Left ventricle myocardium inferior (tissue), 1 donor: ENCODE measurements around the gene UBA52. TPM values are rescaled to one million over a fixed set of nuclear protein-coding genes. Genes with fewer than 3 reads are reported as not detected.
A peak's percentile ranks its signal among the peaks of the same experiment; 100 is the strongest.

Source experiments
- DNase-seq: peaks from one replicate; pipeline ENCODE4 v3.0.0-alpha.2; 2020
- H3K27ac ChIP-seq: fragments of 200-600 bp; replicated peaks from 2 replicates; pipeline ENCODE4 v1.8.0; 2021
- H3K27me3 ChIP-seq: fragments of 200-600 bp; 2 replicates; pipeline ENCODE4 v1.8.0; 2021; ENCODE audit warnings: low read depth
- H3K36me3 ChIP-seq: fragments of 200-600 bp; 2 replicates; pipeline ENCODE4 v1.8.0; 2021
- H3K4me1 ChIP-seq: fragments of 200-600 bp; 2 replicates; pipeline ENCODE4 v1.8.0; 2021
- H3K4me3 ChIP-seq: fragments of 200-600 bp; 2 replicates; pipeline ENCODE4 v1.8.0; 2021; ENCODE audit warnings: mild to moderate bottlenecking, moderate library complexity
- H3K9me3 ChIP-seq: fragments of 200-600 bp; replicated peaks from 2 replicates; pipeline ENCODE4 v1.8.0; 2021
- CTCF ChIP-seq: fragments of 200-600 bp; IDR thresholded peaks from 2 replicates; pipeline ENCODE4 v1.8.0; 2021; ENCODE audit warnings: antibody characterized with exemption, mild to moderate bottlenecking, borderline replicate concordance
- intact Hi-C: fragments of 100-400 bp; cut with micrococcal nuclease; formaldehyde crosslinking; loops from one replicate; pipeline ENCODE4 v1.11.0; 2022
- total RNA-seq: library from RNA; stranded (reverse); fragmentation: NEBNext Ultra II Directional; extraction: Animal tissue kit (Norgen Biotek cat#: 25700); gene quantifications from one replicate; pipeline ENCODE4 v1.2.1, GENCODE V29; 2021
- donor health status: DM: no; HTN: yes; CAD: no; lungs with severe emphysema.

Gene UBA52
- total RNA-seq, 1 donor from 2014 or later, result 643 TPM

DNA sequence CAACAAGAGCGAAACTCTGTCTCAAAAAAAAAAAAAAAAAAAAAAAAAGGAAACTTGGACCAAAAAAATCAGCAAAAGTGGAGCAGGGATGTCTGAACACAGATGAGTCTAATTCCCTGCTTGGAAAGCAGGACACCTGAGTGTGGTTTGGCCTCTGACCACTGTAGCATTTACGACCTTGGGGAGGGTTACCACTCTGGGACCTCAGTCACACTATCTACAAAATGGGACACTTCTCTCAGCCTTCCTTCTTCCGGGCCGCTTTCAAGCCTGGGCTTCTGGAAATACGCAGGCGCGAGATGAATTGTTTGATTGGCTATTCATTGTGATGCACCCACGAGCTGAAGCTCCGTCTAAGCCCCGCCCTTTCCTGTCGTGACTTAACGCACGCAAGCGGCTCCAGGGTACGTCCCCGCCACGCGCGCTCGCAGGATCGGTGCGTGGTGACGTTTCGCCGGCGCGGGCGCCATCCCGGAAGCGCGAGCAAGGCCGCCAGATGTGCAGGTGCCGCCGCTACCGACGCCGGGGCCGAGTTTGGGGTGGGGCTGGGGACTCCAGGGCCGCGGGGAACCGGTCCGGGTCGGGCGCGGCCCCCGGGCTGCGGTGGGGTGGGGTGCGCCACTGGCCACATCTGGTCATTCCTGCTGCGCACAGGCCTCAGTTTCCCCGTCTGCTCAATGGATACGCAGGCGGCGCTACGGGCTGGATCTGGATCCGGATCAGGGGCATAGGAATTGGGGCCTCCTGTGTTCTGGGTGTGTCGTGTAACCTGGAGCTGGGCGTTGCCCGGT lies 14.1 kb upstream of the UBA52 start, which contains the start of gene KXD1:
KXD1 (plus strand) TSS at position 460 of the 791 bp plus-strand sequence. CDS start 4,187 bp downstream, outside the sequence.
- Histone ChIP-seq H3K4me3 (peak within 1 kb of the TSS; percentile 96), H3K27me3 (no peaks in the 10 kb centered on the region), H3K9me3 (no peaks in the 10 kb centered on the region), H3K4me1 (peaks cover 36% of the 10 kb centered on the region), H3K36me3 (peaks cover 6% of the 10 kb centered on the region), H3K27ac (peak within 1 kb of the TSS; percentile 96)
- intact Hi-C loops, result no loop called here
- peak; percentile 99 for DNase-seq
- no peak for TF ChIP-seq CTCF

DNA sequence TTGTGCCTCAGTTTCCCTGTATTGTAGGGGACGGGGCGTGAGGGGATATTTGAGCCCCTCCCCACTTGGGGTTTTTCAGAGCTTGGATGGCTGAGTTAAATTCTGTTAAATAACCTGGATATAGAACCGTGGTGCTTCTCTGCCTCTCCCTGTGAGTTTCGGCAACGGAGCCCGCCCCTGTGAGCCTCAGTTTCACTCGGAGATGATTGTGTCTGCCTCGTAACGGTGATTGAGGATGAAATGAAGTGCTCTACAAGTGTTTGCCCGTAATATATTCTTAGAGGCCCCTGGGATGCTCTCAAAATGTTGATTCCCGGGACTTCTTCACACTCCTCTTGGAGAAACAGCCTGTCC lies 13.5 kb upstream of the UBA52 start:
- peak overlapping the region; percentile 96 for H3K27ac ChIP-seq
- peak overlapping the region; percentile 96 for H3K4me3 ChIP-seq
- peaks cover 38% of the 10 kb centered on the region for H3K4me1 ChIP-seq
- no peaks in the 10 kb centered on the region for H3K9me3 ChIP-seq
- no peak for TF ChIP-seq CTCF
- H3K27me3 ChIP-seq, result no peaks in the 10 kb centered on the region
- H3K36me3 ChIP-seq, result peaks cover 11% of the 10 kb centered on the region
- no peak for DNase-seq
- intact Hi-C loops, result no loop called here

DNA sequence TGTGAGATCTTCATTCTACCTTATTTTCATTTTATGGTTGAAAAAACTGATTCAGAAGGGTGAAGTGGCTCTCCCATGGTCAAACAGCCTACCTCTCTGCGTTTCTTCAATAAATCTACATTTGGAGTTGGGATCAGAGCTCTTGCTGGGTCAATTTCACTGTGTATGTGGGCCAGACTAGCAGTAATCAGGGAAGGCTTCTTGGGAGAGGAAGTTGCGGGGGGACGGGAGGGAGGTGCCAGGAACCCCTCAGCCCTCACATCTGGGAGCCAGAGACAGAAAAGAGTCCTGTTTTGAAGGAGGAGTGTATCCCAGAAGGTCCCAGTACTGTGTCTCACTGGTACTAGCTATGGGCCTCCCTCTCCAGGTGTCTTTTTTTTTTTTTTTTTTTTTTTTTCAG lies 13.1 kb upstream of the UBA52 start:
- intact Hi-C loops, result no loop called here
- no peak for DNase-seq
- Histone ChIP-seq H3K4me3 (peak overlapping the region; percentile 96), H3K9me3 (no peaks in the 10 kb centered on the region), H3K27ac (peak overlapping the region; percentile 96), H3K4me1 (peaks cover 38% of the 10 kb centered on the region), H3K27me3 (no peaks in the 10 kb centered on the region), H3K36me3 (peaks cover 16% of the 10 kb centered on the region)
- TF ChIP-seq CTCF, result no peak

DNA sequence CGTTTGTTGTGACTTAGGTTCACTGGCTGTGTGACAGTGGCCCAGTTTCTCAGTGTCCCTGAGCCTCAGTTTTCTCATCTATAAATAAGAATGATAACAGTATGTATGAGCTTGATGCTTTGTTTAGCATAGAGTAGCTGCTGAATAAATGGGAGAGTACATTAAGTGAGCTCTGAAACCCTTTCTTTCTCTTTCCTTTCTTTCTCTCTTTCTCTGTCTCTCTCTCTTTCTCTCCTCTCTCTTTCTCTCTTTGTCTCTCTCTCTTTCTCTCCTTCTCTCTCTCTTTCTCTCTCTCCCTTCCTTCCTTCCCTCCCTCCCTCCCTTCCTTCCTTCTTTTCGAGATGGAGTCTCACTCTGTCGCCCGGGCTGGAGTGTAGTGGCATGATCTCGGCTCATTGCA lies 12.0 kb upstream of the UBA52 start:
- intact Hi-C loops, result no loop called here
- H3K27ac ChIP-seq, result no peak overlapping the region

DNA sequence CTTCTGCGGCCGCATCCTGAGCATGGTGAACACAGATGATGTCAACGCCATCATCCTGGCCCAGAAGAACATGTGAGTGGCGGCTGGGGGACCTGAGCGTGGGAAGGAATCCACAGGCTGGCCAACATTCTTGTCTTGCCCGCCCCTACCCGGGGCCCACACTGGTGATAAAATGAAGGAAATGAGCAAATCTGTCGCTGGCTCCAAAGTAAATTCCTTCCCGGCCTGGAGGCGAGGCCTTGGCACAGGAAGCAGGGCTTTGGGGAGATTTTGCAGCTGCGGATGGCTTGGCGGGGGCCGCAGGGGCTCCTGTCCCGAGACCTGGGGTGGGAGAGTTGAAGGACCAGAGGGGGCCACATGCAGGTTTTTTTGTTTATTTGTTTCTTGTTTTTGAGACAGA lies 9.6 kb upstream of the UBA52 start:
- Histone ChIP-seq H3K4me3 (peak overlapping the region; percentile 14), H3K27me3 (no peaks in the 10 kb centered on the region), H3K4me1 (peaks cover 38% of the 10 kb centered on the region), H3K27ac (peak overlapping the region; percentile 79), H3K9me3 (no peaks in the 10 kb centered on the region), H3K36me3 (peaks cover 50% of the 10 kb centered on the region)
- intact Hi-C loops, result no loop called here
- no peak for TF ChIP-seq CTCF
- peak; percentile 40 for DNase-seq

More for the DNA sequence above, 12.0 kb upstream of the UBA52 start:
- TF ChIP-seq CTCF, result no peak
- H3K36me3 ChIP-seq, result peaks cover 26% of the 10 kb centered on the region
- H3K9me3 ChIP-seq, result no peaks in the 10 kb centered on the region
- no peak for DNase-seq
- H3K4me3 ChIP-seq, result no peak overlapping the region
- no peaks in the 10 kb centered on the region for H3K27me3 ChIP-seq
- peaks cover 38% of the 10 kb centered on the region for H3K4me1 ChIP-seq
